HEK293 (cell line): ENCODE data around the gene COL17A1.

Source experiments
- KLF16 ChIP-seq: fragments of 450-650 bp; formaldehyde crosslinking; IDR thresholded peaks from 2 replicates; pipeline ENCODE4 v1.5.1; 2017; ENCODE audit warnings: missing biosample characterization, missing genetic modification characterization
- YY2 ChIP-seq: fragments of 450-650 bp; formaldehyde crosslinking; IDR thresholded peaks from 2 replicates; pipeline ENCODE4 v1.5.1; 2016; ENCODE audit warnings: missing biosample characterization, missing genetic modification characterization
- ZBTB48 ChIP-seq: fragments of 450-650 bp; formaldehyde crosslinking; IDR thresholded peaks from 2 replicates; pipeline ENCODE4 v1.5.1; 2016; ENCODE audit warnings: missing biosample characterization, missing genetic modification characterization
- ZNF335 ChIP-seq: fragments of 450-650 bp; formaldehyde crosslinking; conservative IDR thresholded peaks from 2 replicates; pipeline ENCODE4 v1.5.1; 2016; ENCODE audit warnings: missing biosample characterization, missing genetic modification characterization
- ZNF394 ChIP-seq: fragments of 450-650 bp; formaldehyde crosslinking; IDR thresholded peaks from 2 replicates; pipeline ENCODE4 v1.5.1; 2016; ENCODE audit warnings: missing biosample characterization, missing genetic modification characterization, mild to moderate bottlenecking, moderate library complexity, borderline replicate concordance
- TF ChIP-seq, protein P1 (sequence below): fragments of 450-650 bp; formaldehyde crosslinking; IDR thresholded peaks from 2 replicates; pipeline ENCODE4 v1.5.1; 2016; ENCODE audit warnings: missing biosample characterization, missing genetic modification characterization
- TF ChIP-seq, protein P2 (sequence below): fragments of 450-650 bp; formaldehyde crosslinking; IDR thresholded peaks from 2 replicates; pipeline ENCODE4 v1.5.1; 2016; ENCODE audit warnings: missing biosample characterization, missing genetic modification characterization, low read depth
- TF ChIP-seq, protein P3 (sequence below): fragments of 450-650 bp; formaldehyde crosslinking; IDR thresholded peaks from 2 replicates; pipeline ENCODE4 v1.5.1; 2016; ENCODE audit warnings: missing biosample characterization, missing genetic modification characterization
- TF ChIP-seq, protein P4 (sequence below): fragments of 450-650 bp; formaldehyde crosslinking; IDR thresholded peaks from 2 replicates; pipeline ENCODE4 v1.5.1; 2017; ENCODE audit warnings: missing biosample characterization, missing genetic modification characterization
- TF ChIP-seq, protein P5 (sequence below): fragments of 450-650 bp; formaldehyde crosslinking; IDR thresholded peaks from 2 replicates; pipeline ENCODE4 v1.5.1; 2017; ENCODE audit warnings: missing biosample characterization, missing genetic modification characterization
- TF ChIP-seq, protein P6 (sequence below): fragments of 450-650 bp; formaldehyde crosslinking; IDR thresholded peaks from 2 replicates; pipeline ENCODE4 v1.5.1; 2017; ENCODE audit warnings: missing biosample characterization, missing genetic modification characterization
- TF ChIP-seq, protein P7 (sequence below): fragments of 450-650 bp; formaldehyde crosslinking; IDR thresholded peaks from 2 replicates; pipeline ENCODE4 v1.5.1; 2016; ENCODE audit warnings: missing biosample characterization, missing genetic modification characterization, borderline replicate concordance
- TF ChIP-seq, protein P8 (sequence below): fragments of 450-650 bp; formaldehyde crosslinking; IDR thresholded peaks from 2 replicates; pipeline ENCODE4 v1.5.1; 2016; ENCODE audit warnings: missing biosample characterization, missing genetic modification characterization

DNA sequence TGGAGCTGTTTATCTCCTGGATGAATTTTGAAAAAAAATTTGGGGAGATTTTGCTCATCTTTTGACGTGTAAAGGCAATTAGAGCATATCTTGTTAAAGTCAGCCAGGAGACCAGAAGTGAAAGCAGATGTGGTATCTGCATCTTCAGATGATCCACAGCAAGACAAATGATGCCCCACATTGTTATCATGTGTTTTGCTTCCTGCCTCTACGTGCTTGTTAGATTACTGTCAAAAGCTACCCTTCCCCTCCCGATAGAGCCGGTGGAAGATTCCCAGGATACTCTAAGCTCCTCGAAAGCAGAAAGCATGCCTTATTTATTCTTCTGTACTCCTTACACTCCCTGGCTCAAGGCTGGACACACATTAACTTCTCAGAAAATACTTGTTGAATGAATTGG lies 12.9 kb downstream of the COL17A1 start:
- TF ChIP-seq YY2 (tag by site-specific recombination) (no peak), ZNF335 (tag by site-specific recombination) (no peak), KLF16 (tag by site-specific recombination) (no peak), ZBTB48 (tag by site-specific recombination) (no peak), ZNF394 (tag by site-specific recombination) (no peak)
- TF ChIP-seq, protein P1, sequence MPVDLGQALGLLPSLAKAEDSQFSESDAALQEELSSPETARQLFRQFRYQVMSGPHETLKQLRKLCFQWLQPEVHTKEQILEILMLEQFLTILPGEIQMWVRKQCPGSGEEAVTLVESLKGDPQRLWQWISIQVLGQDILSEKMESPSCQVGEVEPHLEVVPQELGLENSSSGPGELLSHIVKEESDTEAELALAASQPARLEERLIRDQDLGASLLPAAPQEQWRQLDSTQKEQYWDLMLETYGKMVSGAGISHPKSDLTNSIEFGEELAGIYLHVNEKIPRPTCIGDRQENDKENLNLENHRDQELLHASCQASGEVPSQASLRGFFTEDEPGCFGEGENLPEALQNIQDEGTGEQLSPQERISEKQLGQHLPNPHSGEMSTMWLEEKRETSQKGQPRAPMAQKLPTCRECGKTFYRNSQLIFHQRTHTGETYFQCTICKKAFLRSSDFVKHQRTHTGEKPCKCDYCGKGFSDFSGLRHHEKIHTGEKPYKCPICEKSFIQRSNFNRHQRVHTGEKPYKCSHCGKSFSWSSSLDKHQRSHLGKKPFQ (tag by site-specific recombination) = no peak
- TF ChIP-seq, protein P2, sequence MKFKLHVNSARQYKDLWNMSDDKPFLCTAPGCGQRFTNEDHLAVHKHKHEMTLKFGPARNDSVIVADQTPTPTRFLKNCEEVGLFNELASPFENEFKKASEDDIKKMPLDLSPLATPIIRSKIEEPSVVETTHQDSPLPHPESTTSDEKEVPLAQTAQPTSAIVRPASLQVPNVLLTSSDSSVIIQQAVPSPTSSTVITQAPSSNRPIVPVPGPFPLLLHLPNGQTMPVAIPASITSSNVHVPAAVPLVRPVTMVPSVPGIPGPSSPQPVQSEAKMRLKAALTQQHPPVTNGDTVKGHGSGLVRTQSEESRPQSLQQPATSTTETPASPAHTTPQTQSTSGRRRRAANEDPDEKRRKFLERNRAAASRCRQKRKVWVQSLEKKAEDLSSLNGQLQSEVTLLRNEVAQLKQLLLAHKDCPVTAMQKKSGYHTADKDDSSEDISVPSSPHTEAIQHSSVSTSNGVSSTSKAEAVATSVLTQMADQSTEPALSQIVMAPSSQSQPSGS (tag by site-specific recombination) = no peak
- TF ChIP-seq, protein P3, sequence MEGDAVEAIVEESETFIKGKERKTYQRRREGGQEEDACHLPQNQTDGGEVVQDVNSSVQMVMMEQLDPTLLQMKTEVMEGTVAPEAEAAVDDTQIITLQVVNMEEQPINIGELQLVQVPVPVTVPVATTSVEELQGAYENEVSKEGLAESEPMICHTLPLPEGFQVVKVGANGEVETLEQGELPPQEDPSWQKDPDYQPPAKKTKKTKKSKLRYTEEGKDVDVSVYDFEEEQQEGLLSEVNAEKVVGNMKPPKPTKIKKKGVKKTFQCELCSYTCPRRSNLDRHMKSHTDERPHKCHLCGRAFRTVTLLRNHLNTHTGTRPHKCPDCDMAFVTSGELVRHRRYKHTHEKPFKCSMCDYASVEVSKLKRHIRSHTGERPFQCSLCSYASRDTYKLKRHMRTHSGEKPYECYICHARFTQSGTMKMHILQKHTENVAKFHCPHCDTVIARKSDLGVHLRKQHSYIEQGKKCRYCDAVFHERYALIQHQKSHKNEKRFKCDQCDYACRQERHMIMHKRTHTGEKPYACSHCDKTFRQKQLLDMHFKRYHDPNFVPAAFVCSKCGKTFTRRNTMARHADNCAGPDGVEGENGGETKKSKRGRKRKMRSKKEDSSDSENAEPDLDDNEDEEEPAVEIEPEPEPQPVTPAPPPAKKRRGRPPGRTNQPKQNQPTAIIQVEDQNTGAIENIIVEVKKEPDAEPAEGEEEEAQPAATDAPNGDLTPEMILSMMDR (tag by site-specific recombination) = no peak
- TF ChIP-seq, protein P4, sequence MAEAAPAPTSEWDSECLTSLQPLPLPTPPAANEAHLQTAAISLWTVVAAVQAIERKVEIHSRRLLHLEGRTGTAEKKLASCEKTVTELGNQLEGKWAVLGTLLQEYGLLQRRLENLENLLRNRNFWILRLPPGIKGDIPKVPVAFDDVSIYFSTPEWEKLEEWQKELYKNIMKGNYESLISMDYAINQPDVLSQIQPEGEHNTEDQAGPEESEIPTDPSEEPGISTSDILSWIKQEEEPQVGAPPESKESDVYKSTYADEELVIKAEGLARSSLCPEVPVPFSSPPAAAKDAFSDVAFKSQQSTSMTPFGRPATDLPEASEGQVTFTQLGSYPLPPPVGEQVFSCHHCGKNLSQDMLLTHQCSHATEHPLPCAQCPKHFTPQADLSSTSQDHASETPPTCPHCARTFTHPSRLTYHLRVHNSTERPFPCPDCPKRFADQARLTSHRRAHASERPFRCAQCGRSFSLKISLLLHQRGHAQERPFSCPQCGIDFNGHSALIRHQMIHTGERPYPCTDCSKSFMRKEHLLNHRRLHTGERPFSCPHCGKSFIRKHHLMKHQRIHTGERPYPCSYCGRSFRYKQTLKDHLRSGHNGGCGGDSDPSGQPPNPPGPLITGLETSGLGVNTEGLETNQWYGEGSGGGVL (tag by site-specific recombination) = no peak
- TF ChIP-seq, protein P5, sequence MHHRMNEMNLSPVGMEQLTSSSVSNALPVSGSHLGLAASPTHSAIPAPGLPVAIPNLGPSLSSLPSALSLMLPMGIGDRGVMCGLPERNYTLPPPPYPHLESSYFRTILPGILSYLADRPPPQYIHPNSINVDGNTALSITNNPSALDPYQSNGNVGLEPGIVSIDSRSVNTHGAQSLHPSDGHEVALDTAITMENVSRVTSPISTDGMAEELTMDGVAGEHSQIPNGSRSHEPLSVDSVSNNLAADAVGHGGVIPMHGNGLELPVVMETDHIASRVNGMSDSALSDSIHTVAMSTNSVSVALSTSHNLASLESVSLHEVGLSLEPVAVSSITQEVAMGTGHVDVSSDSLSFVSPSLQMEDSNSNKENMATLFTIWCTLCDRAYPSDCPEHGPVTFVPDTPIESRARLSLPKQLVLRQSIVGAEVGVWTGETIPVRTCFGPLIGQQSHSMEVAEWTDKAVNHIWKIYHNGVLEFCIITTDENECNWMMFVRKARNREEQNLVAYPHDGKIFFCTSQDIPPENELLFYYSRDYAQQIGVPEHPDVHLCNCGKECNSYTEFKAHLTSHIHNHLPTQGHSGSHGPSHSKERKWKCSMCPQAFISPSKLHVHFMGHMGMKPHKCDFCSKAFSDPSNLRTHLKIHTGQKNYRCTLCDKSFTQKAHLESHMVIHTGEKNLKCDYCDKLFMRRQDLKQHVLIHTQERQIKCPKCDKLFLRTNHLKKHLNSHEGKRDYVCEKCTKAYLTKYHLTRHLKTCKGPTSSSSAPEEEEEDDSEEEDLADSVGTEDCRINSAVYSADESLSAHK (tag by site-specific recombination) = no peak
- TF ChIP-seq, protein P6, sequence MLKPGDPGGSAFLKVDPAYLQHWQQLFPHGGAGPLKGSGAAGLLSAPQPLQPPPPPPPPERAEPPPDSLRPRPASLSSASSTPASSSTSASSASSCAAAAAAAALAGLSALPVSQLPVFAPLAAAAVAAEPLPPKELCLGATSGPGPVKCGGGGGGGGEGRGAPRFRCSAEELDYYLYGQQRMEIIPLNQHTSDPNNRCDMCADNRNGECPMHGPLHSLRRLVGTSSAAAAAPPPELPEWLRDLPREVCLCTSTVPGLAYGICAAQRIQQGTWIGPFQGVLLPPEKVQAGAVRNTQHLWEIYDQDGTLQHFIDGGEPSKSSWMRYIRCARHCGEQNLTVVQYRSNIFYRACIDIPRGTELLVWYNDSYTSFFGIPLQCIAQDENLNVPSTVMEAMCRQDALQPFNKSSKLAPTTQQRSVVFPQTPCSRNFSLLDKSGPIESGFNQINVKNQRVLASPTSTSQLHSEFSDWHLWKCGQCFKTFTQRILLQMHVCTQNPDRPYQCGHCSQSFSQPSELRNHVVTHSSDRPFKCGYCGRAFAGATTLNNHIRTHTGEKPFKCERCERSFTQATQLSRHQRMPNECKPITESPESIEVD (tag by site-specific recombination) = no peak
- TF ChIP-seq, protein P7, sequence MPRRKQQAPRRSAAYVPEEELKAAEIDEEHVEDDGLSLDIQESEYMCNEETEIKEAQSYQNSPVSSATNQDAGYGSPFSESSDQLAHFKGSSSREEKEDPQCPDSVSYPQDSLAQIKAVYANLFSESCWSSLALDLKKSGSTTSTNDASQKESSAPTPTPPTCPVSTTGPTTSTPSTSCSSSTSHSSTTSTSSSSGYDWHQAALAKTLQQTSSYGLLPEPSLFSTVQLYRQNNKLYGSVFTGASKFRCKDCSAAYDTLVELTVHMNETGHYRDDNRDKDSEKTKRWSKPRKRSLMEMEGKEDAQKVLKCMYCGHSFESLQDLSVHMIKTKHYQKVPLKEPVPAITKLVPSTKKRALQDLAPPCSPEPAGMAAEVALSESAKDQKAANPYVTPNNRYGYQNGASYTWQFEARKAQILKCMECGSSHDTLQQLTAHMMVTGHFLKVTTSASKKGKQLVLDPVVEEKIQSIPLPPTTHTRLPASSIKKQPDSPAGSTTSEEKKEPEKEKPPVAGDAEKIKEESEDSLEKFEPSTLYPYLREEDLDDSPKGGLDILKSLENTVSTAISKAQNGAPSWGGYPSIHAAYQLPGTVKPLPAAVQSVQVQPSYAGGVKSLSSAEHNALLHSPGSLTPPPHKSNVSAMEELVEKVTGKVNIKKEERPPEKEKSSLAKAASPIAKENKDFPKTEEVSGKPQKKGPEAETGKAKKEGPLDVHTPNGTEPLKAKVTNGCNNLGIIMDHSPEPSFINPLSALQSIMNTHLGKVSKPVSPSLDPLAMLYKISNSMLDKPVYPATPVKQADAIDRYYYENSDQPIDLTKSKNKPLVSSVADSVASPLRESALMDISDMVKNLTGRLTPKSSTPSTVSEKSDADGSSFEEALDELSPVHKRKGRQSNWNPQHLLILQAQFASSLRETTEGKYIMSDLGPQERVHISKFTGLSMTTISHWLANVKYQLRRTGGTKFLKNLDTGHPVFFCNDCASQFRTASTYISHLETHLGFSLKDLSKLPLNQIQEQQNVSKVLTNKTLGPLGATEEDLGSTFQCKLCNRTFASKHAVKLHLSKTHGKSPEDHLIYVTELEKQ (tag by site-specific recombination) = no peak
- TF ChIP-seq, protein P8, sequence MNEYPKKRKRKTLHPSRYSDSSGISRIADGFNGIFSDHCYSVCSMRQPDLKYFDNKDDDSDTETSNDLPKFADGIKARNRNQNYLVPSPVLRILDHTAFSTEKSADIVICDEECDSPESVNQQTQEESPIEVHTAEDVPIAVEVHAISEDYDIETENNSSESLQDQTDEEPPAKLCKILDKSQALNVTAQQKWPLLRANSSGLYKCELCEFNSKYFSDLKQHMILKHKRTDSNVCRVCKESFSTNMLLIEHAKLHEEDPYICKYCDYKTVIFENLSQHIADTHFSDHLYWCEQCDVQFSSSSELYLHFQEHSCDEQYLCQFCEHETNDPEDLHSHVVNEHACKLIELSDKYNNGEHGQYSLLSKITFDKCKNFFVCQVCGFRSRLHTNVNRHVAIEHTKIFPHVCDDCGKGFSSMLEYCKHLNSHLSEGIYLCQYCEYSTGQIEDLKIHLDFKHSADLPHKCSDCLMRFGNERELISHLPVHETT (tag by site-specific recombination) = no peak
